ENCODE measurements around the gene LTBP1. TPM values are rescaled to one million over a fixed set of nuclear protein-coding genes. Genes with fewer than 3 reads are reported as not detected.

Gene LTBP1
- total RNA-seq, 2 experiments from 2014 or later: 61.1 to 82.6 TPM

DNA sequence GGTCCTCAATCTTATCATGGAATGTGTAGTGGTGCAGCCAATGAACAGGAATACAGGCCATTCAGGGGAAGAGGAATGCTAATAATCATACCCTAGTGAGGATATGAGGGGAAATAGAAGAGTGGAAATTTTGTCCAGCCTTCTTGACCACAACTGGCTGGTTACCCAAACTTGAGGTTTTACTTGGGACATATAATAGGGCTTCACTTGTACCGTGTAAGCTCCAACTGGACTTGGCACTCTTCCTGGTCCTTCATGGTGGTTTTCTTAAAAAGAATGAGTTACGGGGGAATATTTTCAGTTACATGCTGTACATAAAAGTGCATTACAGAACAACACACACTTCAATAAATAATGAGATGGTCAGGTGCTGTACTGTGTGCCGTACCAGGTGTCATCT is 294.8 kb downstream of the LTBP1 start:
- no peak for DNase-seq (ENCODE audit: low spot score)
- intact Hi-C loops (cut with micrococcal nuclease; ENCODE audit: unreplicated experiment): no loop called here
- H3K4me2 ChIP-seq (ENCODE audit: low read length): no peak overlapping the region
- no peaks in the 10 kb centered on the region for H3K9me3 ChIP-seq (ENCODE audit: low read length)
- CTCF ChIA-PET (ENCODE audit: unreplicated experiment): no interaction called here
- H3K9me2 ChIP-seq (ENCODE audit: insufficient read depth, low read length): no peaks in the 10 kb centered on the region
- H2AFZ ChIP-seq (ENCODE audit: low read length): no peak overlapping the region
- POLR2A ChIA-PET: interaction anchor here (1.9 kb wide), 1 partner anchor 9 kb away, joined by 6 read pairs; no protein-coding TSS in a partner anchor
- TF ChIP-seq CTCF (conservative IDR thresholded peaks at IDR 0.05; ENCODE audit: low read length) (no peak), EZH2phosphoT487 (IDR thresholded peaks at IDR 0.05; ENCODE audit: borderline replicate concordance, low read depth, low read length) (no peak)
- H3K4me3 ChIP-seq (ENCODE audit: low read depth, low read length, poor library complexity, severe bottlenecking): no peak overlapping the region
- H3K4me1 ChIP-seq (ENCODE audit: insufficient read depth, low read length, poor library complexity, severe bottlenecking): peaks cover 36% of the 10 kb centered on the region
- H3K36me3 ChIP-seq (ENCODE audit: insufficient read depth, low read length): peaks cover 28% of the 10 kb centered on the region
- BruUV-seq (replicated peaks): no TSS peak
- H4K20me1 ChIP-seq (ENCODE audit: insufficient read depth, low read length): no peaks in the 10 kb centered on the region
- no peaks in the 10 kb centered on the region for H3K79me2 ChIP-seq (ENCODE audit: insufficient read depth, low read depth, low read length)
- H3K27ac ChIP-seq (ENCODE audit: low read depth, low read length, poor library complexity, severe bottlenecking): no peak overlapping the region

DNA sequence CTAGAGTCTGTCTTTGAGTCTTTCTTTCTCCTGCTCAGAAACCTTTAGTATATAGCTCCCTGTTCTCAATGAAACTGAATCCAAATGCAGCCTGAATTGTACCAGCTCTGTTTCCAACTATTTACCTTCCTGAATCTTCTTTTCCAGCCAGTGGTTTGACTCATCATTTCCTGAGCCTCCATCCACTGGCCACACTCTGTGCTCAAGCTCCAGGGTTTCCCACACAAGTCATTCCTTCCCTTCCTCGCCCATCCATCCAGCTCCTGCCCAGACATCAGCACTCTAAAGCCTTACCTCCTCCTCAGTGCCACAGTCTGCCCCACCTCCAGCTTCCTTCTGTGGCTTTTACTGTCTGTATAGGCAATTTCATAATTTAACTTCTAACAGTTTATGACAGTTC is 296.1 kb downstream of the LTBP1 start:
- no peak for DNase-seq (ENCODE audit: low spot score)
- Histone ChIP-seq H3K4me2 (ENCODE audit: low read length) (peak overlapping the region; percentile 49), H3K9me3 (ENCODE audit: low read length) (no peaks in the 10 kb centered on the region), H3K79me2 (ENCODE audit: insufficient read depth, low read depth, low read length) (no peaks in the 10 kb centered on the region), H3K4me1 (ENCODE audit: insufficient read depth, low read length, poor library complexity, severe bottlenecking) (peaks cover 36% of the 10 kb centered on the region), H3K4me3 (ENCODE audit: low read depth, low read length, poor library complexity, severe bottlenecking) (no peak overlapping the region), H2AFZ (ENCODE audit: low read length) (no peak overlapping the region), H4K20me1 (ENCODE audit: insufficient read depth, low read length) (no peaks in the 10 kb centered on the region), H3K9me2 (ENCODE audit: insufficient read depth, low read length) (no peaks in the 10 kb centered on the region), H3K36me3 (ENCODE audit: insufficient read depth, low read length) (peaks cover 37% of the 10 kb centered on the region), H3K27ac (ENCODE audit: low read depth, low read length, poor library complexity, severe bottlenecking) (peak overlapping the region; percentile 50)
- ChIA-PET CTCF (ENCODE audit: unreplicated experiment) (no interaction called here), POLR2A (interaction anchor here (0.7 to 1.9 kb wide), 4 partner anchors 10 to 64 kb away, joined by 3 to 6 read pairs (median 4); no protein-coding TSS in a partner anchor)
- intact Hi-C loops (cut with micrococcal nuclease; ENCODE audit: unreplicated experiment): no loop called here
- BruUV-seq (replicated peaks): no TSS peak
- TF ChIP-seq CTCF (conservative IDR thresholded peaks at IDR 0.05; ENCODE audit: low read length) (no peak), EZH2phosphoT487 (IDR thresholded peaks at IDR 0.05; ENCODE audit: borderline replicate concordance, low read depth, low read length) (no peak)

- H3K36me3 ChIP-seq (ENCODE audit: insufficient read depth, low read length): peaks cover 46% of the 10 kb centered on the region
- H3K79me2 ChIP-seq (ENCODE audit: insufficient read depth, low read depth, low read length): no peaks in the 10 kb centered on the region
- no peak overlapping the region for H3K4me2 ChIP-seq (ENCODE audit: low read length)
- BruUV-seq (replicated peaks): no TSS peak
- no peak overlapping the region for H3K4me3 ChIP-seq (ENCODE audit: low read depth, low read length, poor library complexity, severe bottlenecking)
- CTCF ChIA-PET (ENCODE audit: unreplicated experiment): no interaction called here
- H3K9me3 ChIP-seq (ENCODE audit: low read length): no peaks in the 10 kb centered on the region
- no peaks in the 10 kb centered on the region for H4K20me1 ChIP-seq (ENCODE audit: insufficient read depth, low read length)
- TF ChIP-seq CTCF (conservative IDR thresholded peaks at IDR 0.05; ENCODE audit: low read length) (no peak), EZH2phosphoT487 (IDR thresholded peaks at IDR 0.05; ENCODE audit: borderline replicate concordance, low read depth, low read length) (no peak)
- H2AFZ ChIP-seq (ENCODE audit: low read length): no peak overlapping the region
- H3K9me2 ChIP-seq (ENCODE audit: insufficient read depth, low read length): no peaks in the 10 kb centered on the region
- DNase-seq (ENCODE audit: low spot score): no peak
- POLR2A ChIA-PET: interaction anchor here (0.6 kb wide), 1 partner anchor 197 kb away, joined by 3 read pairs; no protein-coding TSS in a partner anchor
- H3K4me1 ChIP-seq (ENCODE audit: insufficient read depth, low read length, poor library complexity, severe bottlenecking): peaks cover 30% of the 10 kb centered on the region
- intact Hi-C loops (cut with micrococcal nuclease; ENCODE audit: unreplicated experiment): no loop called here
- H3K27ac ChIP-seq (ENCODE audit: low read depth, low read length, poor library complexity, severe bottlenecking): no peak overlapping the region
Observed at GRCh38 chr2:33246432-33246831, 299.7 kb downstream of the LTBP1 start.
